ENCODE results near the gene UNC119. TPM values are rescaled to one million over a fixed set of nuclear protein-coding genes. Genes with fewer than 3 reads are reported as not detected.

Gene UNC119
- total RNA-seq, 4 donors from 2014 or later: 17.5 to 28.7 (median 20.3) TPM

DNA sequence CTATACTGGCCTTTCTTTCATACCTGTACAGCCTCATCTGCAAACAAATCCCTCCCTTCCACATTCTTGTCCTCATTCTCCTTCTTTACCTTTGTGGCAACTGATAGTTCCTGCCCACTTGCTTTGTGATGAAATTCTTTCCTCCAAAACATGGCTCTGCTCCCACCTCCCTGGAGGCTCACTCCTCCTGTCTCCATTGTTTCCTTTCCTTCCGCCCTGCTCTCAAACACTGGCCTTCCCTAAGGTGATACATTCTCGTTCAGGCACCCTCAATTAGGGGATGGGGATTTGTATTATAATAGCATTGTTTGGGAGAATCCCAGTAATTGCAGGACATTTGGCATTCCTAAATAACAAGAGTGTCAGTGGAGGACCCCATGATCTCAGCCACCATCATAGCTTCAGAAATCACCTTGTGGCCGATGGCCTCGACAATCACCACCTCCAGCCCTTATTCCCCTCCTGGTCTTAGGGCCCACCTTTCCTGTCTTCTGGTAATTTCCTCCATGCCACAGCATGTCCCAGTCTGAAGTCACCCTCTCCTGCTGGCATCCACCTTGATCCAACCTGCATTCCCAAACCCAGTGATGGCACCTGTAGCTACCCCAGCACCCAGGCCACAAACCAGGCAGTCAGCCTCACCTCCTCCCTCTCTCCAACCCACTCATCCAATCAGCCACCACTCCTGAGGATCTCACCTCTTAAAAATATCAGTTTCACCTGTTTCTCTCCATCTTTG, 7.9 kb downstream of the UNC119 start:
- Histone ChIP-seq H3K36me3 (peaks cover 0 to 19% of the 10 kb centered on the region in 2 donors), H3K4me3 (no peak overlapping the region), H3K27me3 (no peaks in the 10 kb centered on the region), H3K9me3 (no peaks in the 10 kb centered on the region), H3K4me1 (peaks cover 0 to 15% (median 2%) of the 10 kb centered on the region in 3 donors), H3K27ac (no peak overlapping the region)
- WGBS, 2 donors (ENCODE audit: low coverage in 1 of 2): 72 to 85% methylated on average over 3 to 4 of the region's 4 CpGs
- no peak for ATAC-seq
- TF ChIP-seq CTCF (IDR thresholded peaks at IDR 0.05) (no peak), POLR2AphosphoS5 (IDR thresholded peaks at IDR 0.05) (no peak), EP300 (IDR thresholded peaks at IDR 0.05) (no peak), POLR2A (IDR thresholded peaks at IDR 0.05) (no peak)

GRCh38 chr17:28541439-28541838, 11.0 kb downstream of the UNC119 start:
- no peak overlapping the region for H3K4me3 ChIP-seq
- WGBS, 2 donors (ENCODE audit: low coverage in 1 of 2): 82 to 87% methylated on average over 3 to 4 of the region's 4 CpGs

GRCh38 chr17:28540231-28540630, 12.2 kb downstream of the UNC119 start:
- H3K4me3 ChIP-seq: no peak overlapping the region
- no peaks in the 10 kb centered on the region for H3K4me1 ChIP-seq
- ATAC-seq: no peak
- H3K9me3 ChIP-seq: no peaks in the 10 kb centered on the region
- TF ChIP-seq CTCF (IDR thresholded peaks at IDR 0.05): no peak
- no CpG with 5 or more reads among the region's 4 CpGs for WGBS, 2 donors (ENCODE audit: low coverage in 1 of 2)
- H3K36me3 ChIP-seq: no peaks in the 10 kb centered on the region
- H3K27me3 ChIP-seq: no peaks in the 10 kb centered on the region
- H3K27ac ChIP-seq: no peak overlapping the region

More at GRCh38 chr17:28541439-28541838, 11.0 kb downstream of the UNC119 start:
- no peaks in the 10 kb centered on the region for H3K9me3 ChIP-seq
- ATAC-seq: no peak
- H3K4me1 ChIP-seq: no peaks in the 10 kb centered on the region
- H3K36me3 ChIP-seq: peaks cover 0 to 4% of the 10 kb centered on the region in 2 donors
- H3K27me3 ChIP-seq: no peaks in the 10 kb centered on the region
- no peak overlapping the region for H3K27ac ChIP-seq
- TF ChIP-seq POLR2A (IDR thresholded peaks at IDR 0.05) (no peak), EP300 (IDR thresholded peaks at IDR 0.05) (no peak), POLR2AphosphoS5 (IDR thresholded peaks at IDR 0.05) (no peak), CTCF (IDR thresholded peaks at IDR 0.05) (no peak)

DNA sequence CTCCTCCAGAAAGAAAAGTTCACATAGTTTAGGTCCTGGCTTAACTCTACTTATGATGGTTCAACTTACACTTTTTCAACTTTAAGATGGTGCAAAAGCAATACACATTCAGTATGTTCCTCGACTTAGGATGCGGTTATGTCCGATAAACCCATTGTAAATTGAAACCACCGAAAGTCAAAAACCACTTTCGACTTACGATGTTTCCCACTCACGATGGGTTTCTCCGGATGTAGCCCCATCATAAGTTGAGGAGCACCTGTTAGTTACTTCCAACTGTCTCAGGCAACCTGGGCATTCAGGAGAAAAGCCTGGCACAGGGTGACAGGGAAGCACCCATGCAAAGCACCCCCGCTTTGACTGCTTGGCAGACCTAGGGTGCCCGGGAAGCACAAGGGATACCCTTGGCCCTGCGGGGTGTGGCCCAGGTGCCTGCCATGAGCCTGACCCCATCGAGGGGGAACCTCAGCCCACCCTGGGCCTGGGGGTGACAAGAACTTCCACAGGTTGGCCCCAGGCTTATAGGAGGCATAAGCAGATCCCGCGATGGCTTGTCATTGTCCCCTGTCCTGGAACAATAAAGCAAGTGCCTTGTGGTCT, 14.0 kb downstream of the UNC119 start:
- TF ChIP-seq POLR2AphosphoS5 (IDR thresholded peaks at IDR 0.05) (no peak), CTCF (IDR thresholded peaks at IDR 0.05) (no peak), EP300 (IDR thresholded peaks at IDR 0.05) (no peak), POLR2A (IDR thresholded peaks at IDR 0.05) (no peak)

DNA sequence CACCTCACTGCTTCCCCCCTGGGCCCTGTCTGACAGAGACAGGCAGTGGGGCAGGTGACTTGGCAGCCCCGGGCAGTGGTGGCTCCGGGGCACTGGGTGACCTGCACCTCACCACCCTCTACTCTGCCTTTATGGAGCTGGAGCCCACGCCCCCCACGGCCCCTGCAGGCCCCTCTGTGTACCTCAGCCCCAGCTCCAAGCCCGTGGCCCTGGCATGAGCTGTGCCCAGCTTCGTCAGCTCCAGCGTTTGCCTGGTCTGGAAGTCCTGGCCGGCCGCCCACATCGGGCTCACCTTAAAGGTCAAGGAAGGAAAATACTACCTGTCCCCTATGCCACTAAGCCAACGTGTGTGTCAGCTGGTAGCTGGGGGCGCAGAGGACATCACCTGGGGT, 15.2 kb downstream of the UNC119 start:
- ATAC-seq: no peak
- Histone ChIP-seq H3K36me3 (no peaks in the 10 kb centered on the region), H3K27ac (no peak overlapping the region), H3K4me1 (no peaks in the 10 kb centered on the region), H3K27me3 (peaks cover 12% of the 10 kb centered on the region), H3K4me3 (no peak overlapping the region), H3K9me3 (no peaks in the 10 kb centered on the region)
- 86% methylated on average over 1 of the region's 12 CpGs; no CpG with 5 or more reads in 1 of the 2 donors for WGBS, 2 donors (ENCODE audit: low coverage in 1 of 2)
- TF ChIP-seq POLR2AphosphoS5 (IDR thresholded peaks at IDR 0.05) (no peak), CTCF (IDR thresholded peaks at IDR 0.05) (no peak), EP300 (IDR thresholded peaks at IDR 0.05) (no peak)

More for the DNA sequence above, 14.0 kb downstream of the UNC119 start:
- H3K4me3 ChIP-seq: no peak overlapping the region
- WGBS, 2 donors (ENCODE audit: low coverage in 1 of 2): 77 to 86% methylated on average over 10 to 11 of the region's 14 CpGs
- no peaks in the 10 kb centered on the region for H3K36me3 ChIP-seq
- no peaks in the 10 kb centered on the region for H3K4me1 ChIP-seq
- peaks cover under 1% of the 10 kb centered on the region for H3K27me3 ChIP-seq
- H3K27ac ChIP-seq: no peak overlapping the region
- no peaks in the 10 kb centered on the region for H3K9me3 ChIP-seq
- no peak for ATAC-seq
